Brain microvascular endothelial cell (primary cell): ENCODE data around the gene PDZK1IP1.

Experiments
- DNase-seq: peaks from one replicate; pipeline ENCODE4 v3.0.0-alpha.2; 2020
- H3K27ac ChIP-seq: fragments of 250-450 bp; sonication (Bioruptor Pico); 2 replicates; pipeline ENCODE4 v1.5.1; 2020; ENCODE audit warnings: mild to moderate bottlenecking, moderate library complexity
- H3K27me3 ChIP-seq: fragments of 250-450 bp; sonication (Bioruptor Pico); replicated peaks from 2 replicates; pipeline ENCODE4 v1.5.1; 2020; ENCODE audit warnings: mild to moderate bottlenecking
- H3K36me3 ChIP-seq: fragments of 250-450 bp; sonication (Bioruptor Pico); replicated peaks from 2 replicates; pipeline ENCODE4 v1.5.1; 2020; ENCODE audit warnings: mild to moderate bottlenecking
- H3K4me3 ChIP-seq: 2 replicates; pipeline ENCODE4 v1.5.1; 2011; ENCODE audit warnings: low read depth, mild to moderate bottlenecking, control low read depth, low read length, moderate library complexity
- in situ Hi-C: cut with HindIII; loops from 2 replicates; pipeline ENCODE4 v1.10.0; 2017; ENCODE audit warnings: low sequenced_read_pairs, low pct_ligation_motif_present
- TF ChIP-seq, protein P1 (sequence below): IDR thresholded peaks from 2 replicates; pipeline ENCODE4 v1.5.1; 2011; ENCODE audit warnings: low read depth, mild to moderate bottlenecking, moderate library complexity, low read length, control low read depth, inconsistent platforms; ENCODE audit errors: missing control alignments

PDZK1IP1 gene

DNA sequence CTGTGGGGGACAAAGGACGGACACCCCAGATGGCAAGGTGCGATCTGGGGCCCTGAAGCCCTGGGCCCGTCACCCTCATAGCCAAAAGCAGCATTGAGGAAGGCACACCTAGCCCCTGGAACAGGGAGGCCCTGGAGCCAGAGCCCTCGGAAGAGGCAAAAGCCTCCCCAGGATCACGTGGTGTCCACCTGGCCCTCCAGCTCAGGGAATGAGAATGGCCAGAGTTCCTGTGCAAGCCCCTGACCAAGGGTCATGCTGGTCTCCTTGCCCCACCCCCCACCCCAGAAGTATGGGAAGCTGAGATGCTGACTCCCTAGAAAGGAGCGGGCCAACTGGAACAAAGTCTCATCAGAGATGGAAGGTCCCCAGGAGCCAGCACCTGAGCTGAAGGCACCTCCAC is 1.0 kb upstream of the PDZK1IP1 start:
- Histone ChIP-seq H3K36me3 (no peaks in the 10 kb centered on the region), H3K27me3 (peaks cover 3% of the 10 kb centered on the region), H3K4me3 (no peak overlapping the region), H3K27ac (no peak overlapping the region)
- in situ Hi-C loops: no loop called here
- TF ChIP-seq, protein P1, sequence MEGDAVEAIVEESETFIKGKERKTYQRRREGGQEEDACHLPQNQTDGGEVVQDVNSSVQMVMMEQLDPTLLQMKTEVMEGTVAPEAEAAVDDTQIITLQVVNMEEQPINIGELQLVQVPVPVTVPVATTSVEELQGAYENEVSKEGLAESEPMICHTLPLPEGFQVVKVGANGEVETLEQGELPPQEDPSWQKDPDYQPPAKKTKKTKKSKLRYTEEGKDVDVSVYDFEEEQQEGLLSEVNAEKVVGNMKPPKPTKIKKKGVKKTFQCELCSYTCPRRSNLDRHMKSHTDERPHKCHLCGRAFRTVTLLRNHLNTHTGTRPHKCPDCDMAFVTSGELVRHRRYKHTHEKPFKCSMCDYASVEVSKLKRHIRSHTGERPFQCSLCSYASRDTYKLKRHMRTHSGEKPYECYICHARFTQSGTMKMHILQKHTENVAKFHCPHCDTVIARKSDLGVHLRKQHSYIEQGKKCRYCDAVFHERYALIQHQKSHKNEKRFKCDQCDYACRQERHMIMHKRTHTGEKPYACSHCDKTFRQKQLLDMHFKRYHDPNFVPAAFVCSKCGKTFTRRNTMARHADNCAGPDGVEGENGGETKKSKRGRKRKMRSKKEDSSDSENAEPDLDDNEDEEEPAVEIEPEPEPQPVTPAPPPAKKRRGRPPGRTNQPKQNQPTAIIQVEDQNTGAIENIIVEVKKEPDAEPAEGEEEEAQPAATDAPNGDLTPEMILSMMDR: no peak
- no peak for DNase-seq

DNA sequence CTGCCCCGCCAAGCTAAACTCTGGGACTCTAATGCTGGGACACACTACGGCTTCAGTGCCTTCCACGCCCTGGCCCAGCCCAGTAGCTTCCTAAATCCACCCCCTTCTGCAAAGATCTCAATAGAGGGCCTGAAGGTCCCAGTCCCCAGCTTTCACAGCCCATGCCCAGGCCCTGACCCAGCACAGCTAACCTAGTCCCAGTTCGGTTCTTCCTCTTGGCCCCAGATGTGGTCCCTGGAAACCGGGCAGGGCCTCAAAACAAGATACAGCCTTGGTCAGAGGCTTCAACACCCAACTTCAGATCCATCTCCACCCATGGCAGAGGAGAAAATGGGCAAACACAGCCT is 646 bp upstream of the PDZK1IP1 start:
- Histone ChIP-seq H3K4me3 (no peak overlapping the region), H3K27ac (no peak overlapping the region), H3K36me3 (no peaks in the 10 kb centered on the region), H3K27me3 (peaks cover 3% of the 10 kb centered on the region)
- TF ChIP-seq, protein P1: no peak
- in situ Hi-C loops: no loop called here
- no peak for DNase-seq

DNA sequence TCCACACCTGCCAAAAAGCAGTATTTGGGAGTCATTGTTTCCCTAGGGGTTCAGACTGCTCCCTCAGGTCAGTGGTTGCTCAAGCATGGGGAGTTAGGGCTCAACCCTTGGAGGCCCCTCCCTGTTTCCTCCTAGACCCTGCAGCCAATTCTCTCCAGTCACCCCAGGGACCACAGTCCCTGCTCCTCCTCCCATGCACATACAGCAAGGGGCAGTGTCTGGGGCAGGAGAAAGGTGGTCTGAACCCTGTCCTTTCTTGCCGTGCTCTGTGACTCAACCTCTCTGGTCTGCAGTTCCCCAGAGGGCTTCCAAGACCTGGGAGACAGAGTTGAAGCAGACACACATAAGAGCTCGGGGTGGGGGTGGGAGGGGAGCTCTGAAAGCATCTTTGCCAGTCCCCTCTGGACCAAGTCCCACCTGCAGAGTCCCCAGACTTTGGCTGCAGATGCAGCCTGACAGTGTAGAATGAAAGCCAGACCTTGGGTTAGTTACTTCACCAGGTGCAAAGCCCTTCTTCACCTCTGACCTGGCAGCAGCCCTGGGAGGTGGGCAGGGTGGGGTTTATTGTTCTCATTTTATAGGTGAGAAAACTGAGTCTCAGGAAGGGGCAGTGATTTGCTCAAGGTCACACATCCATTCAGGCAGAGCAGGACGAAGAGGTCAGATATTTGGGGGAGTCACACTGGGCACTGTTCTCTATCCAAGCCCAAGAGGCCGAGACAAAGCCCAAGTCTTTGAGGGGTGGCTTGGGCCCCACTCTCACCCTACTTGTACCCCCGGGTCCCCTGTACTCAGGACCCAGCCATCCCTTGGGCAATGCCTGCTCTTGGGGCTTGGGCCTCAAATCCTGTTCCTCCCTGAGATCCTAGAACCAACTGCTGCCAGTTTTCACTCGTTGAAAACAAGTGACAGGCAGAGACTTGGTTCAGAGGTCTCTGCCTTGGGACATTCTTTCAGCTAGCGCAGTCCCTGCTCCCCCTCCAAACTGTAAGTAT is 748 bp downstream of the PDZK1IP1 start:
- H3K4me3 ChIP-seq: no peak overlapping the region
- no peak for DNase-seq

DNA sequence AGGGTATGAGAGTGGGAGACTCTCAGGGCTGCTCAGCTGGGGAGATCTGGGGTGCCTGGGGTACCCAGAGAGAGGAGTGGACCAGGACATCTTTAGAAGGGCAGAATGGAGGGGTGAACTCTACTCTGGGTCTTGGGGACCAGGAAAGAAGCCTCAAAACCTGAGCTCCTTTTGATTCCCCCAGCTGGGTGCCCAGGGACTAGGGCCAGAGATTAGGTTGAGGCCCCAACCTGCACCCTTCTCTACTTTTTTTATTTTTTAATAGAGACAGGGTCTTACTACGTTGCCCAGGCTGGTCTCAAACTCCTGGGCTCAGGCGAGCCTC is 1.9 kb downstream of the PDZK1IP1 start:
- Histone ChIP-seq H3K27me3 (no peaks in the 10 kb centered on the region), H3K36me3 (no peaks in the 10 kb centered on the region), H3K4me3 (no peak overlapping the region), H3K27ac (no peak overlapping the region)
- DNase-seq: no peak
- in situ Hi-C loops: no loop called here
- TF ChIP-seq, protein P1: no peak

More for the DNA sequence above, 748 bp downstream of the PDZK1IP1 start:
- in situ Hi-C loops: no loop called here
- peaks cover 2% of the 10 kb centered on the region for H3K27me3 ChIP-seq
- H3K27ac ChIP-seq: no peak overlapping the region
- no peaks in the 10 kb centered on the region for H3K36me3 ChIP-seq
- TF ChIP-seq, protein P1: no peak

DNA sequence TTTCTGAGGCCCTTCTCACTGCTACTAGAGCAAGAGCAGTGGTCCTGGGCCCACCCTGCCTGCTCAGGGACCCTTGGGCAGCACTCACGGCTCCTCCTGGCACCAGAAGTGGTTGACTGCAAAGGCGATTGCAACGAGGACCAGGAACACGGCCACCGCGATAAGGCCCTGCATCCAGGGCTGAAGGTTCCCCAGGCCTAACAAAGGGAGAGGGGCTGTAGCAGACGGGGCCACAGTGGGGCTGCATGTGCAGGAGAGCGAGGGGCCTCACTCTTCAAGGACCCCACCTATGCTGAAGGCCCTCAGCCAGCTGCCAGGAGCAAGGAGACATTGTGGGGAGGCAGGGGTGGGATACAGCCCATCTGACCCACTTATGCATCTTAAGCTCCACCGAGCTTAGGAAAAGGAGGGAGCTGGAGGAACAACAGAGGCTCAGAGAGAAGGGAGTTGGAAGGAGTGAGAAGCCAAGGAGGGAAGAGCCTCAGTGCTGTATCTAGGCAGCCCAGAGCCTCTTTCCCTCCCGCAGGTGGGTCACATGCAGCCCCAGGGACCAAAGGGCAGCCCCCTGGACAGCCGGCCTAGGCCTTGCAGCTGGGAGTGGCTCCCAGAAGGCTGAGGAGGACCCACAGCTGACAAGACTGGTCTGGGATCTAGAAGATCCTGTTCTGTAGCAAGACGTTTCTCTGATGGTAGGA is 2.5 kb downstream of the PDZK1IP1 start:
- in situ Hi-C loops: no loop called here
- TF ChIP-seq, protein P1: no peak
- DNase-seq: no peak

More for the DNA sequence above, 2.5 kb downstream of the PDZK1IP1 start:
- H3K36me3 ChIP-seq: no peaks in the 10 kb centered on the region
- no peak overlapping the region for H3K4me3 ChIP-seq
- H3K27me3 ChIP-seq: no peaks in the 10 kb centered on the region
- no peak overlapping the region for H3K27ac ChIP-seq
